ENCODE data around the gene PPDPF. TPM values are rescaled to one million over a fixed set of nuclear protein-coding genes. Genes with fewer than 3 reads are reported as not detected.
A peak's percentile ranks its signal among the peaks of the same experiment; 100 is the strongest.

The PPDPF gene
- polyA plus RNA-seq, 1 donor (not counting 4 experiments of a cell fraction or from before 2014, with no cell fraction given), result 8.8 TPM

DNA sequence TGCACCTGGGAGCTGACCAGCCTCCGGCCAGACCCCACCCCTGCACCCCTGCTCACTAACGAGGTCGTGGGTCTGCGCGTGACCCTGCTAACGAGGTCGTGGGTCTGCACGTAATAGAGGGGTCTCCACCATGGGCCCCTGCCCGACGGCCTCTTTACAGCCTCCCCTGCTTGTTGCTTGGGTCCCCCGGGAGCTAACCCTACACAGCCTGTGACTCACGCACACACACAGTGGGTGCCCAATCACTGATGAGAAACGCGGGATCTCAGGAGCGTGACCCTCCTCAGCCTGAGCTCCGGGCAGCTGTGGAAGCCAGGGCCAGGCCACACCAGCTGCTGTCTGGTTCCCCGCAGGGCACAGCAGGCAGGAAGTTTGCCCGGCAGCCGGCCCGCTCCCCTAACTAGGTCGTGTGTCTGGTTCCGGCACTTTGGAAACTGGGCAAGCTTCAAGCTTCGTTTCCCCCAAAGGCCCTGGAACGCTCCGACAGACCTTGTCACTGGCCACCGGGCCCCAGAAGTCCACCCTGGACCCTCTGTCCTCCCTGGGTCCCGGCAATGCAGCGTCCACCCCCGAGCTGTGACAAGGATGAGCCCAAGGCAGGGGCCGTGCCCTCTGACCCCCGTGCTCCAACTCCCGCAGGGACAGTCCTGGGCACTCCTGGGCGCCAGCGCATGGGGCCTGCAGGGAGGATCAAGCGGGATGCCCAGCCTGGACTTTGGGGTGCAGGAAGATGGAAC is 15.8 kb downstream of the PPDPF start:
- Histone ChIP-seq H3K27me3 (ENCODE audit: control insufficient read depth, extremely low read depth, insufficient read depth, low read length) (no peaks in the 10 kb centered on the region), H3K9me1 (ENCODE audit: control insufficient read depth, extremely low read depth, insufficient read depth, low read length) (no peaks in the 10 kb centered on the region), H3K4me1 (ENCODE audit: control insufficient read depth, extremely low read depth, insufficient read depth, low read length) (peaks cover 26% of the 10 kb centered on the region), H3K9ac (ENCODE audit: control insufficient read depth, extremely low read depth, insufficient read depth, low read length) (peak overlapping the region; percentile 87), H3K36me3 (ENCODE audit: control insufficient read depth in 2 of 2, extremely low read depth in 1 of 2, insufficient read depth in 2 of 2, low read length in 2 of 2) (peaks cover 6 to 10% of the 10 kb centered on the region in 2 experiments), H4K20me1 (ENCODE audit: control insufficient read depth, extremely low read depth, insufficient read depth, low read length) (peaks cover 7% of the 10 kb centered on the region), H3K27ac (ENCODE audit: control insufficient read depth, insufficient read depth, low read length) (peak overlapping the region; percentile 51), H3K4me3 (ENCODE audit: control insufficient read depth in 2 of 3, extremely low read depth in 1 of 3, insufficient read depth in 2 of 3, low read depth in 1 of 3, low read length in 3 of 3) (peak overlapping the region; percentile 78 to 87 (median 86)), H3K79me2 (ENCODE audit: control insufficient read depth, insufficient read depth, low read length) (peaks cover 10% of the 10 kb centered on the region), H2AFZ (ENCODE audit: control insufficient read depth, low read length) (peak overlapping the region; percentile 15), H3K4me2 (ENCODE audit: control insufficient read depth, extremely low read depth, insufficient read depth, low read depth, low read length) (peak overlapping the region; percentile 80), H3K9me3 (ENCODE audit: control insufficient read depth, low read depth, low read length) (no peaks in the 10 kb centered on the region)
- FAIRE-seq (no peak), DNase-seq (ENCODE audit: low read depth, low spot score) (no peak)
- dilution Hi-C loops (cut with MboI; ENCODE audit: extremely low pct_ligation_motif_present, low sequenced_read_pairs), result no loop called here
- TF ChIP-seq, protein P1, sequence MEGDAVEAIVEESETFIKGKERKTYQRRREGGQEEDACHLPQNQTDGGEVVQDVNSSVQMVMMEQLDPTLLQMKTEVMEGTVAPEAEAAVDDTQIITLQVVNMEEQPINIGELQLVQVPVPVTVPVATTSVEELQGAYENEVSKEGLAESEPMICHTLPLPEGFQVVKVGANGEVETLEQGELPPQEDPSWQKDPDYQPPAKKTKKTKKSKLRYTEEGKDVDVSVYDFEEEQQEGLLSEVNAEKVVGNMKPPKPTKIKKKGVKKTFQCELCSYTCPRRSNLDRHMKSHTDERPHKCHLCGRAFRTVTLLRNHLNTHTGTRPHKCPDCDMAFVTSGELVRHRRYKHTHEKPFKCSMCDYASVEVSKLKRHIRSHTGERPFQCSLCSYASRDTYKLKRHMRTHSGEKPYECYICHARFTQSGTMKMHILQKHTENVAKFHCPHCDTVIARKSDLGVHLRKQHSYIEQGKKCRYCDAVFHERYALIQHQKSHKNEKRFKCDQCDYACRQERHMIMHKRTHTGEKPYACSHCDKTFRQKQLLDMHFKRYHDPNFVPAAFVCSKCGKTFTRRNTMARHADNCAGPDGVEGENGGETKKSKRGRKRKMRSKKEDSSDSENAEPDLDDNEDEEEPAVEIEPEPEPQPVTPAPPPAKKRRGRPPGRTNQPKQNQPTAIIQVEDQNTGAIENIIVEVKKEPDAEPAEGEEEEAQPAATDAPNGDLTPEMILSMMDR (optimal IDR thresholded peaks at IDR 0.05 in 1 of 3, IDR thresholded peaks at IDR 0.05 in 1 of 3, conservative IDR thresholded peaks at IDR 0.05 in 1 of 3; ENCODE audit: extremely low read depth in 1 of 3, insufficient read depth in 2 of 3, low read length in 3 of 3), result no peak
- no peak for TF ChIP-seq EZH2 (IDR thresholded peaks at IDR 0.05; ENCODE audit: low read length)

DNA sequence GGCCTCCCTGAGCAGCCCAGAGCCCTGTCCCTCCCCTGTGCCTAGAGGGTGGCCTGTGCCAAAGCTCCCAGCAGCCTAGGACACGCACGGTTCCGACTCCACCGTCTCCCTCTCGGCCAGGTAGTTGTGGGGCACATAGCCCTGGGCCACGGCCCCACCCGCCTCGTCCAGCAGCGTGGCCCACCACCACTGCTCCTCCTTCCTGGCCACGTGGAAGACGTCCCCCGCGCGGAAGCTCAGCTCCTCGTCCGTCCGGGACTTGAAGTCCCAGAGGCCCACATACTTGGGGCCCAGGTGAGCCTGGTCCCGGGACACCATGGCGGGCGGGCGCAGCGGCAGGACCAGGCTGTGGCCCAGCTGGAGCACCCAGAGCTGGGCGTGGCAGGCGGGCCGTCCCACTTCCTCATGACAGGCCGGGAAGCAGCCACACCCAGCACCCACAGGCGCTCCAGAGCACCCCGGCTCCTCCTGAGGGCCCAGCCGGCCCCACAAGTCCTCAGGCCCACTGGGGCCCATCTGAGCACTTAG is 16.5 kb downstream of the PPDPF start, which contains the start of gene PTK6:
TSS of gene PTK6 (minus strand) at position 380 of the 528 bp plus-strand sequence. CDS start at position 318, 62 bp downstream.
- peak within 1 kb of the TSS; percentile 15 for H2AFZ ChIP-seq (ENCODE audit: control insufficient read depth, low read length)
- no peaks in the 10 kb centered on the region for H3K27me3 ChIP-seq (ENCODE audit: control insufficient read depth, extremely low read depth, insufficient read depth, low read length)
- peak within 1 kb of the TSS; percentile 80 for H3K4me2 ChIP-seq (ENCODE audit: control insufficient read depth, extremely low read depth, insufficient read depth, low read depth, low read length)
- no peak for FAIRE-seq
- DNase-seq (ENCODE audit: low read depth, low spot score), result no peak
- peaks cover 31% of the 10 kb centered on the region for H3K4me1 ChIP-seq (ENCODE audit: control insufficient read depth, extremely low read depth, insufficient read depth, low read length)
- no peaks in the 10 kb centered on the region for H3K9me3 ChIP-seq (ENCODE audit: control insufficient read depth, low read depth, low read length)
- peaks cover 5% of the 10 kb centered on the region for H4K20me1 ChIP-seq (ENCODE audit: control insufficient read depth, extremely low read depth, insufficient read depth, low read length)
- H3K4me3 ChIP-seq (ENCODE audit: control insufficient read depth in 2 of 3, extremely low read depth in 1 of 3, insufficient read depth in 2 of 3, low read depth in 1 of 3, low read length in 3 of 3), result peak within 1 kb of the TSS; percentile 78 to 87 (median 86)
- H3K9ac ChIP-seq (ENCODE audit: control insufficient read depth, extremely low read depth, insufficient read depth, low read length), result peak within 1 kb of the TSS; percentile 87
- H3K9me1 ChIP-seq (ENCODE audit: control insufficient read depth, extremely low read depth, insufficient read depth, low read length), result no peaks in the 10 kb centered on the region
- H3K36me3 ChIP-seq (ENCODE audit: control insufficient read depth in 2 of 2, extremely low read depth in 1 of 2, insufficient read depth in 2 of 2, low read length in 2 of 2), result peaks cover under 1 to 6% of the 10 kb centered on the region in 2 experiments
- peak within 1 kb of the TSS; percentile 51 for H3K27ac ChIP-seq (ENCODE audit: control insufficient read depth, insufficient read depth, low read length)
- TF ChIP-seq, protein P1 (optimal IDR thresholded peaks at IDR 0.05 in 1 of 3, IDR thresholded peaks at IDR 0.05 in 1 of 3, conservative IDR thresholded peaks at IDR 0.05 in 1 of 3; ENCODE audit: extremely low read depth in 1 of 3, insufficient read depth in 2 of 3, low read length in 3 of 3), result no peak
- TF ChIP-seq EZH2 (IDR thresholded peaks at IDR 0.05; ENCODE audit: low read length), result no peak
- H3K79me2 ChIP-seq (ENCODE audit: control insufficient read depth, insufficient read depth, low read length), result peaks cover 10% of the 10 kb centered on the region
- dilution Hi-C loops (cut with MboI; ENCODE audit: extremely low pct_ligation_motif_present, low sequenced_read_pairs), result no loop called here
